Anterior cingulate cortex (tissue), 58 donors: ENCODE results near the gene FBXO8.

Experiments
- DNase-seq, 58 donors: peaks; one replicate each; lab custom pipeline; 2025; lab: John Stamatoyannopoulos, UW

Gene FBXO8

GRCh38 chr4:174254613-174255012, 28.9 kb downstream of the FBXO8 start:
- no peak for DNase-seq

DNA sequence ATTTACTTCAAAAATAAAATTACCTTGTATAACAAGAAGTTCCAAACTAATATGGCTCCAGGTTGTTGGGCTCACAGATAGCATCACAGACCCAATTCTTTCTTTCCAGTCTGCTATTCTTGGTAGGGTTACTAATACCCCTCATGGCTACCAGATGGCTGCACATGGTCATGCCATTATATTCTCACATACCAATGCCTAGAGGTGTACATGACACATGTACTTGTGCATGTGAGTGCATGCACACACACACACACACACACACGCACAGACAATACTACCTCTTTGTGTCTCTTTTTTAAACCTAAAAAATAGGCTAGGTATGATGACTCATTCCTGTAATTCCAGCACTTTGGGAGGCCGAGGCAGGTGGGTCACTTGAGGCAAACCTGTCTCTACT, 31.1 kb downstream of the FBXO8 start:
- no peak for DNase-seq

- no peak for DNase-seq
Observed at GRCh38 chr4:174248407-174248806, 35.1 kb downstream of the FBXO8 start.

DNA sequence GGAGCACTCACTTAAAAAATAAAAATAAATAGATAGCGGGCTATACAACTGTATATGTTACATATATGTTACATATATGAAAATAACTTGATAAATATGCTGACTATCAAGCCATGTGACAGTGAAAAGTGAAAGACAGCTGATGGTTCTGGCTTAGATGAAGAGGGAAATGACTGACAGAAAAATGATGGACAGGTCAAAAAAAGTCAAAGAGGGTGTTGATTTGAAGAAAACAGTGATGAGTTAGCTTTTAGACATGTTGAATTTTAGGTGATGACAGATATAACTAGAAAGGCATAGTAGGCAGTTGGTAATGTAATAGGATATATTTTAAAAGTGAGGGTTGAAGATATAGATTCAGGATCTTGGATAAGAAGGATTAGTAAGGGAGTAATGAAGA, 37.8 kb downstream of the FBXO8 start:
- DNase-seq = no peak

GRCh38 chr4:174244441-174244840, 39.0 kb downstream of the FBXO8 start:
- no peak for DNase-seq

DNA sequence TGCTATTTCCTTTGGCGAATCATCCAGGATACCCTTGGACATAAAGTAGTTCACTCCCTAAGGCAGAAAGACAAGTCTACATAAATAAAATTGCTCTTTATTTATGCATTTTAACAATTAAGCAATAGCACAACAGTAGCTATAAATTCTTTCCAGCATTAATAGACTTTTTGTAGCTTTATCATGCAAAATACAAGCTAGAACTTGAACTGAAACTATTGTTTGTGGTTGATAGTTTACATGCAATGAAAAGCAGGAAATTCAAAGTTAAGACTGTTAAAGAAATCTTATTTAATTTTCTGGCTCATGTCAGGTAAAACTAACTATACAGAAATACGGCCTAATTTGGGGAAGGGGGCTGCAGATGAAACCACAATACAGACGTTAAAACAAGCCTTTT, 42.3 kb downstream of the FBXO8 start:
- DNase-seq = no peak

DNA sequence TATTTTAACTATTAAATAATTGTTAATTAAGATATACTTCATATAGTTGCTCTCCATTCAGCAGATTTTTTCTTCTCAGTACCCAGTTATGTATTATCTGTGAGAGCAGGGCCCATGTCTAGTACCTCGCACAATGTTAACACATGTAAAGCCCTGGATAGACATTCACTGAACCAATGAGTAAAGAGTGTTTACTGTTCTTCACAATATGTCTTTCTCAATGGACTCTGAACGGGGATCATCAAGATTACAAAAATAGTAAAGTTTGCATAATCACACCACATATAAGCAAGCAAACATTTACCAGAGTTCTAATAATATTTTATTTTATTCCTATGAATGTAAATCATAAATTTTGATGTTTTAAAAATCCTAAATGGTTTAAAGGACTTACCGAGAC, 47.1 kb downstream of the FBXO8 start:
- no peak for DNase-seq

GRCh38 chr4:174230680-174231079, 52.8 kb downstream of the FBXO8 start:
- no peak for DNase-seq

DNA sequence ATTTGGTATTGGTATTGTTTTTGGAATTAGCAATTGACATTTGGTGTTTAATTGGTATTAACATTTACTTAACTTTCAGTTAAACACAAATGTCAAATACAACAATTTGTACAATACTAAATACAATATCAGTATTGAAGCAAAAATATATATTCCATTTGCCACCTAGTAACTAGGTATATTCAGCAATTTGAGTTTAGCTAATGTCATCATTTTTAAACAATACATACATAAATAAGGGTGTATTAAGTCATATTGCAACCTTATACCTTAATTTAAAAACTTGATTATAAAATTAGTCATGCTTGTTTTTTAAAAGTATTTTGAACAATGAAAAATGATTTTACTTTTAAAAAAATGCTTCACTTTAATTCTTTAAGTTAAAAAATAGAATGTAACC, 53.3 kb downstream of the FBXO8 start:
- no peak for DNase-seq

DNA sequence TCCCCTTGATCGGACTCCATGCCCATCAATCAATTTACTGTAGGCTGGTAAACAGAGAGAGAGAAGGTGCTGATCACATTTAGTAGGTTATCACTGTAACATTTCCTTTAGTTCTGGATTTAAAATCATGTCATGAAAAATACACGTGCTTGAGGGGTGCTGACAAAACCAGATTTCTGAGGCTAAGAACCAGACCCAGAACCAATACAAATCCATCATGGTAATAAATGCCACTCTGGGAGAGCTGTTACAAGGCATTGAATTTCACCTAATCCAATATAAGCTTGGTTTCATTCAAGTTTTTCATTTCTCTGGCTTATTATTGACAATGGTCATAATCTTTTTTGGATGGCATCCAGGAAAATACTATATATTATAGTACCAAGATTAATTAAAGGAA, 54.5 kb downstream of the FBXO8 start:
- DNase-seq = no peak

GRCh38 chr4:174225349-174226049, 58.0 kb downstream of the FBXO8 start:
- no peak for DNase-seq

DNA sequence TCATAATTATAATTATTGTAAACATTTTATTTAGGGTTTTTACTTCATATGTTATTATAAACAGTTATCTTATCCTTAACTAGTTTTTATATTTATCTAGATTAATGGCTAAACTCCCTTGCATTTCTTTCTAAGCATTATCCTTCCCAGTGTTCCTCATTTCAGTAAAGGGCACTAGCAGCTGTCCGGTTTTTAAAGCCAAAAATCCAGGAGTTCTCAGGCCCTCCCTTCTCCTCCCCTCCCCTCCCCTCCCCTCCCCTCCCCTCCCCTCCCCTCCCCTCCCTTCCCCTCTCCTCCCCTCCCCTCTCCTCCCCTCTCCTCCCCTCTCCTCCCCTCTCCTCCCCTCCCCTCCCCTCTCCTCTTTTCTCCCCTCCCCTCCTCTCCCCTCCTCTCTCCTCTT, 58.9 kb downstream of the FBXO8 start:
- no peak for DNase-seq

- no peak for DNase-seq
Observed at GRCh38 chr4:174222266-174222872, 61.1 kb downstream of the FBXO8 start.

DNA sequence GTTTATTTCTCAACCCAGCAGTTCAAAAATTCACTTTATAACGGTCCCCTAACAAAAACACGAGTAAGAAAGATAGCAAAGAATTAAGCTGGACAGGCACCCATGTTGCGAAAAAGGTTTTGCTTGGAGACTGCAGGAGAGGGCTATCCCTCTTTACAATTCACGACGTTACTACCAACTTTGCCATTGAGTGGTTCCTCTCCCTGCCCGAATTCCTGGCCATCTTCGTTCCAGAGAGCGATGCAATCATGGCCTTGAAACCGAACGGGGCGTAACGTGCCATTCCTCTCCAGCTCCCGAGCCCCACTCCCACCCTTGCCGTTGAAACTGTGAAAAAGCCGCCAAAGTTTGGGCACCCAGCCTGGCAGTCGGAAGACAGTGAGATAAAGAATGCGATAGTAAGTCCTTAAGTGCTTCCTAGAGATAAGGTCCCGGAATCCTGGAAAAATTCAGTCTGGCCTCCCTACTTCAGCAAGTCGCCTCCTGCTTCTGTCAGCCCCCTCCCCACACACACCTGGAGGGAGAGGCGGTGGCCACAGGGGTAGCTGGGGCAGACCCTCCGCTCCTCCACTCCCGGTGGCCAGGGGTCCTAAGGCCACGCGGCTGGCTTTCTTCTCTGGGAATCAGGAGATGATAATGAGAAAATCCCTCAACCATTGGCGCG, 65.2 kb downstream of the FBXO8 start:
- no peak for DNase-seq

GRCh38 chr4:174217273-174218126, 66.0 kb downstream of the FBXO8 start:
- DNase-seq = no peak

DNA sequence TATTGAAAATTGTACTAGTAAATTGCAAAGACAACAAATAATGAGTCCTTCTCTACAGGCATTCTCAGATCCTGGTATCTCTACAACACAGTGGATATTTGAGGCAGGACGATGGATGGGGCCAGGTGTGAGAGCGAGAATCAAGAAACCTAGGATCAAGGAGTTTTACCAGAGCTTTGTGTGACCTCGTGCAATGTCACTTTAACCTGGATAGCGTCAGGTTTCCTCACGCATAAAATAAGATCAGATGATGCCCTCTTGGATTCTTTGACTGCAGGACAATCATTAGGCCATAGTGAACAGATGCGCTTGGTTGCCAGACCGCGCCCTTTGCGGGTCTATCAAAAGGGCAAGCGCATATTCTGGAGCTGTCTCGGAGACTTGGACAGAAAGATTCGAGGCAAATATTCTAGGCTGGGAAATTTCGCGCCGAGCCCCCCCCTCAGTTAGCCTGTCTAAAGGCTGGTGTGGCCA, 66.6 kb downstream of the FBXO8 start:
- DNase-seq = no peak

DNA sequence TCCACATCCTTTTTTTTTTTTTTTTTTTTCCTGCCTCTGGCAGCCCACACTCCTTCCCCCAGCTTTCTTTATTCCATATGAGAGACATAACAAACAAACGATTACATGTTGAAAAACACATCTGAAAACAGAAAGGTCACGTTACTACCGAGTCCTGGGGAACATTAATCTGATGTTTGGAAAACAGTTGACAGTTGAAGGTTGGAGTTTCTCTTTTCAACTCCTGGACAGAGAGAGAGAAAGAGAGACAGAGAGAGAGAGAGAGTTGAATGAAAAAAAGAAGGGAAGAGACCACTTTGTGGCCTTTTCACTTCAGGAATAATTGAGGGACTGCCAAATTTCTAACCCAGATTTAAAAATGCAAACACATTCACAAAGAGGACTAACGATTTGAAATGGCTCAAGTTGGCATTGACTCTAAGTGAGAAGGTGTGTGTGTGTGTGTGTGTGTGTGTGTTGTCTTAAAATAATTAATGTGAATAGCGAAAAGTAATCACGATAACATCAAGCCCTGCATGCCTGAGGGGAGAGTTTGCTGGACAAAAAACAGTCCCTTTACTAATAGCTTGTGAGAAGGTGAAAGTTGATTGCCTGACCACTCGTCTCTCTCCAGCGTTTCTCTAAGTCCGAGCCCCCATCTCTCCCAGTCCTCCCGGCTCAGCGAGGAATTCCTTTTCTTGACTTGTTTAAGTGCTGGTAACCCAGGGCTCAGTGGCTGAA, 67.3 kb downstream of the FBXO8 start:
- DNase-seq = no peak

DNA sequence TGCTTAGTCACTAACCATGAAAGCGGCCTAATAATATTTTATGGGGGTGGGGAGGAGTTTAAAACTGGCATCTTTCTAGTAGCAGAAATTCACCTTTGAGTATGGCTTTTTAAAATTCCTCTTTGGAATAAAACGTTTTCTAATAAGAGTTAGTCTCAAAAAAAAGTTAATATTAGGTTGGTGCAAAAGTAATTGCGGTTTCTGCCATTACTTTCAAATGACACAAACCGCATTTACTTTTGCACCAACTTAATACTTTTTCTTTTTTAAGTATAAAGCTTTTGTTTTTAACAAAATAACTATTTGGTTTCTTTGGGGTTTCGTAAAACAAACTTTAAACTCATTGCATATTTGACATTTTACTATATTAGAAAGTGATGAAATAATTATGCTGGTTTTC, 68.4 kb downstream of the FBXO8 start:
- DNase-seq = no peak

GRCh38 chr4:174214101-174214878, 69.2 kb downstream of the FBXO8 start:
- no peak for DNase-seq

DNA sequence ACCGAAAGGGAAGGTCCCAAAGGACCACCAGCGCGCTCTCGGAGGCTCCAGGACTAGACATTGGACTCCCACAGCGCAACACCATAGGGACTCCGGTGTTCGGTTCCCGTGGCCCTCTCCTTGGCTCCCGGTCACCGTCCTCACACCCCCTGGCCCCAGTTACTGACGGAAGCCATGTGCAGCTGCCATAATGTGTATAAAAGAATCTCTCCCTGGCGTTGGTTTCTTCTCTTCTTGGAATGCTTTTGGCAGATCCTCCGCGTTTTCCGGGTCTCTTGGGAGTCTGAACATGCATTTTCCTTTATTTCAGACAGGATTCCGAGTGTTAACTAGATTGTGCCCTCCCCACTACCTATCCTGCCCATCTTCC, 69.8 kb downstream of the FBXO8 start:
- no peak for DNase-seq
